GM23338 (cell line): Measurements from ENCODE around the gene FAM98C. TPM values are rescaled to one million over a fixed set of nuclear protein-coding genes. Genes with fewer than 3 reads are reported as not detected.

ENCODE experiments used
- ATAC-seq: fragments of 200-7000 bp; cut with Tn5 transposase; 3 replicates; pipeline ENCODE4 v1.9.1; 2020
- DNase-seq: peaks from one replicate; pipeline ENCODE4 v3.0.0-alpha.2; 2015; ENCODE audit warnings: low spot score
- H2AFZ ChIP-seq: fragments of 200-600 bp; sonication (generic); 2 replicates; pipeline ENCODE4 v1.8.0; 2016; ENCODE audit warnings: antibody characterized with exemption, mild to moderate bottlenecking, moderate library complexity
- H3F3A ChIP-seq: fragments of 200-600 bp; sonication (generic); replicated peaks from 2 replicates; pipeline ENCODE4 v1.8.0; 2017; ENCODE audit warnings: antibody characterized with exemption, mixed run types, low read depth
- H3K27ac ChIP-seq: fragments of 200-600 bp; sonication (generic); 2 replicates; pipeline ENCODE4 v1.6.1; 2016; ENCODE audit warnings: low read depth
- H3K27me3 ChIP-seq: fragments of 200-600 bp; sonication (generic); 2 replicates; pipeline ENCODE4 v1.8.0; 2016; ENCODE audit warnings: mild to moderate bottlenecking, mixed run types, moderate library complexity; ENCODE audit not compliant: insufficient read depth
- H3K36me3 ChIP-seq: fragments of 200-600 bp; sonication (generic); 2 replicates; pipeline ENCODE4 v1.8.0; 2016; ENCODE audit warnings: mild to moderate bottlenecking; ENCODE audit not compliant: insufficient read depth
- H3K4me1 ChIP-seq: fragments of 200-600 bp; sonication (generic); 2 replicates; pipeline ENCODE4 v1.8.0; 2016; ENCODE audit warnings: mild to moderate bottlenecking, moderate library complexity; ENCODE audit not compliant: insufficient read depth
- H3K4me2 ChIP-seq: fragments of 200-600 bp; sonication (generic); 2 replicates; pipeline ENCODE4 v1.7.1; 2017; ENCODE audit warnings: mixed run types
- H3K4me3 ChIP-seq: fragments of 200-600 bp; sonication (generic); 2 replicates; pipeline ENCODE4 v1.6.1; 2016; ENCODE audit warnings: mixed run types
- H3K79me2 ChIP-seq: fragments of 200-600 bp; sonication (generic); replicated peaks from 2 replicates; pipeline ENCODE4 v1.8.0; 2017; ENCODE audit warnings: mild to moderate bottlenecking; ENCODE audit not compliant: insufficient read depth
- H3K9me2 ChIP-seq: fragments of 200-600 bp; sonication (generic); 2 replicates; pipeline ENCODE4 v1.8.0; 2017; ENCODE audit not compliant: insufficient read depth
- H4K20me1 ChIP-seq: fragments of 200-600 bp; sonication (generic); replicated peaks from 2 replicates; pipeline ENCODE4 v1.8.0; 2017; ENCODE audit warnings: mild to moderate bottlenecking; ENCODE audit not compliant: insufficient read depth
- H3K27ac Mint-ChIP-seq: 2 replicates; pipeline ENCODE4 v1.8.0; 2020; ENCODE audit warnings: inconsistent platforms, mild to moderate bottlenecking, moderate library complexity, mixed read lengths
- H3K27me3 Mint-ChIP-seq: 3 replicates; pipeline ENCODE4 v1.8.0; 2022; ENCODE audit warnings: low read depth, mild to moderate bottlenecking, moderate library complexity, mixed read lengths, inconsistent platforms; ENCODE audit not compliant: insufficient read depth, poor library complexity
- H3K36me3 Mint-ChIP-seq: 3 replicates; pipeline ENCODE4 v1.8.0; 2021; ENCODE audit warnings: low read depth, mild to moderate bottlenecking, inconsistent platforms, moderate library complexity, mixed read lengths
- H3K4me1 Mint-ChIP-seq: 3 replicates; pipeline ENCODE4 v1.8.0; 2020; ENCODE audit warnings: mild to moderate bottlenecking, inconsistent platforms, mixed read lengths
- H3K4me3 Mint-ChIP-seq: 3 replicates; pipeline ENCODE4 v1.8.0; 2021; ENCODE audit warnings: moderate library complexity, mild to moderate bottlenecking, inconsistent platforms, mixed read lengths
- H3K9me3 Mint-ChIP-seq: 3 replicates; pipeline ENCODE4 v1.8.0; 2020; ENCODE audit warnings: moderate library complexity, mild to moderate bottlenecking, inconsistent platforms, mixed read lengths
- CREB1 ChIP-seq: fragments of 250-450 bp; sonication (Bioruptor Pico); IDR thresholded peaks from 2 replicates; pipeline ENCODE4 v1.5.0; 2020; ENCODE audit warnings: low read depth, mild to moderate bottlenecking, moderate library complexity
- EZH2 ChIP-seq: fragments of 200-600 bp; sonication (generic); IDR thresholded peaks from one replicate; pipeline ENCODE4 v1.8.0; 2017; ENCODE audit warnings: antibody characterized with exemption, mild to moderate bottlenecking, low read depth; ENCODE audit not compliant: unreplicated experiment
- EZH2phosphoT487 ChIP-seq: fragments of 200-600 bp; sonication (generic); IDR thresholded peaks from one replicate; pipeline ENCODE4 v1.8.1; 2018; ENCODE audit warnings: antibody characterized with exemption; ENCODE audit not compliant: unreplicated experiment
- JUNB ChIP-seq: IDR thresholded peaks from one replicate; pipeline ENCODE4 v1.6.1; 2016; ENCODE audit warnings: antibody characterized with exemption; ENCODE audit not compliant: unreplicated experiment
- NANOG ChIP-seq: IDR thresholded peaks from 2 replicates; pipeline ENCODE4 v1.6.1; 2016; ENCODE audit warnings: antibody characterized with exemption, borderline replicate concordance
- POLR2AphosphoS5 ChIP-seq: IDR thresholded peaks from 2 replicates; pipeline ENCODE4 v1.6.1; 2016; ENCODE audit warnings: antibody characterized with exemption, low read depth
- STAT1 ChIP-seq: IDR thresholded peaks from one replicate; pipeline ENCODE4 v1.6.1; 2016; ENCODE audit warnings: antibody characterized with exemption; ENCODE audit not compliant: unreplicated experiment
- ZNF114 ChIP-seq: fragments of 250-450 bp; sonication (Bioruptor Pico); IDR thresholded peaks from 2 replicates; pipeline ENCODE4 v1.5.0; 2020; ENCODE audit warnings: mild to moderate bottlenecking, moderate library complexity
- ZNF331 ChIP-seq: fragments of 250-450 bp; sonication (Bioruptor Pico); IDR thresholded peaks from 2 replicates; pipeline ENCODE4 v1.5.0; 2020; ENCODE audit warnings: low read depth, mild to moderate bottlenecking, moderate library complexity
- ZNF462 ChIP-seq: fragments of 250-450 bp; sonication (Bioruptor Pico); IDR thresholded peaks from 2 replicates; pipeline ENCODE4 v1.5.0; 2020; ENCODE audit warnings: mild to moderate bottlenecking, moderate library complexity
- polyA plus RNA-seq: library from polyadenylated mRNA; unstranded; fragments of >200 nt; fragmentation: Nextera tagmentation; extraction: Ambion mirVana; gene quantifications from 2 replicates; pipeline ENCODE4 v1.2.1, GENCODE V29; 2016
- total RNA-seq: library from RNA; depleted of rRNA; stranded (reverse); fragments of >200 nt; shearing (Covaris generic); gene quantifications from 2 replicates; pipeline ENCODE4 v1.2.3, GENCODE V29; 2014
- TF ChIP-seq, protein P1 (sequence below), 2 experiments: fragments of 200-600 bp in 1 of 2; sonication (generic) in 1 of 2; conservative IDR thresholded peaks; 2 replicates each; pipeline versions ENCODE4 v1.5.1 to v1.6.1; 2016 to 2017; ENCODE audit warnings: antibody characterized with exemption in 2 of 2, low read depth in 2 of 2, mild to moderate bottlenecking in 2 of 2, moderate library complexity in 1 of 2
- TF ChIP-seq, protein P2 (sequence below): IDR thresholded peaks from 2 replicates; pipeline ENCODE4 v1.6.1; 2016; ENCODE audit warnings: antibody characterized with exemption
- TF ChIP-seq, protein P3 (sequence below): IDR thresholded peaks from one replicate; pipeline ENCODE4 v1.6.1; 2018; ENCODE audit warnings: antibody characterized with exemption; ENCODE audit not compliant: unreplicated experiment

Gene FAM98C
- total and polyA plus RNA-seq, 2 experiments from 2014 or later = 4.3 to 7.6 TPM

DNA sequence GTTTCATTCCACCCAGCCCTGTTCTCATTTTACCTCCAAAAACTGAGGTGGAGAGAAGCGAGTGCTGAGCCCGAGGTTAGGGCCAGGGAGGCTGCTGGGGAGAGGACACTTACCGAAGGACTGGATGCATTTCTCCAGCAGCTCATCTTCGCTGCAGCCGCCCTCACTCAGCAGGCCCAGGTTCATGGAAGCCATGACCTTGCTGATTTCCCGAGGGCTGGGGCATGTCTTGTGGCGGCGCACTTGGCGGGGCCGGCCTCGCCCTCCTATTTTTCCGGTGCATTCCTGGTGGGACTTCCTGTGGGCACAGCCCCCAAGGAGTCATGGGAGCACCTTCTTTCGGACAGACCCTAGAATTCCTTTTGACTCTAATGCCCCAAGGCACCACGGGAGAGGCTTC lies 19.0 kb downstream of the FAM98C start:
- Mint-ChIP-seq H3K9me3 (no peaks in the 10 kb centered on the region), H3K27me3 (peaks cover 33% of the 10 kb centered on the region), H3K27ac (no peak overlapping the region), H3K4me1 (peaks cover 21% of the 10 kb centered on the region), H3K4me3 (no peak overlapping the region), H3K36me3 (no peaks in the 10 kb centered on the region; the same call in 2 of the 3 replicates)
- DNase-seq (no peak), ATAC-seq (no peak)
- Histone ChIP-seq H3K9me2 (no peaks in the 10 kb centered on the region), H3K4me2 (no peak overlapping the region), H3K27me3 (peaks cover 10% of the 10 kb centered on the region; the same call in 1 of the 2 replicates), H3K79me2 (no peaks in the 10 kb centered on the region), H3K4me3 (no peak overlapping the region), H2AFZ (no peak overlapping the region), H4K20me1 (no peaks in the 10 kb centered on the region), H3F3A (0 out of 2 replicates have a peak, but pooled peaks cover 25% of the 10 kb centered on the region), H3K36me3 (no peaks in the 10 kb centered on the region), H3K27ac (no peak overlapping the region), H3K4me1 (peaks cover 22% of the 10 kb centered on the region)
- TF ChIP-seq POLR2AphosphoS5 (no peak), NANOG (no peak), CREB1 (CRISPR knock-in tag) (no peak), ZNF114 (no peak), ZNF331 (CRISPR knock-in tag) (no peak), JUNB (no peak), STAT1 (no peak), EZH2 (no peak), ZNF462 (CRISPR knock-in tag) (no peak), EZH2phosphoT487 (no peak)
- TF ChIP-seq, protein P1, sequence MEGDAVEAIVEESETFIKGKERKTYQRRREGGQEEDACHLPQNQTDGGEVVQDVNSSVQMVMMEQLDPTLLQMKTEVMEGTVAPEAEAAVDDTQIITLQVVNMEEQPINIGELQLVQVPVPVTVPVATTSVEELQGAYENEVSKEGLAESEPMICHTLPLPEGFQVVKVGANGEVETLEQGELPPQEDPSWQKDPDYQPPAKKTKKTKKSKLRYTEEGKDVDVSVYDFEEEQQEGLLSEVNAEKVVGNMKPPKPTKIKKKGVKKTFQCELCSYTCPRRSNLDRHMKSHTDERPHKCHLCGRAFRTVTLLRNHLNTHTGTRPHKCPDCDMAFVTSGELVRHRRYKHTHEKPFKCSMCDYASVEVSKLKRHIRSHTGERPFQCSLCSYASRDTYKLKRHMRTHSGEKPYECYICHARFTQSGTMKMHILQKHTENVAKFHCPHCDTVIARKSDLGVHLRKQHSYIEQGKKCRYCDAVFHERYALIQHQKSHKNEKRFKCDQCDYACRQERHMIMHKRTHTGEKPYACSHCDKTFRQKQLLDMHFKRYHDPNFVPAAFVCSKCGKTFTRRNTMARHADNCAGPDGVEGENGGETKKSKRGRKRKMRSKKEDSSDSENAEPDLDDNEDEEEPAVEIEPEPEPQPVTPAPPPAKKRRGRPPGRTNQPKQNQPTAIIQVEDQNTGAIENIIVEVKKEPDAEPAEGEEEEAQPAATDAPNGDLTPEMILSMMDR (conservative IDR thresholded peaks at IDR 0.05; ENCODE audit: low read depth in 2 of 2) = no peak
- TF ChIP-seq, protein P2, sequence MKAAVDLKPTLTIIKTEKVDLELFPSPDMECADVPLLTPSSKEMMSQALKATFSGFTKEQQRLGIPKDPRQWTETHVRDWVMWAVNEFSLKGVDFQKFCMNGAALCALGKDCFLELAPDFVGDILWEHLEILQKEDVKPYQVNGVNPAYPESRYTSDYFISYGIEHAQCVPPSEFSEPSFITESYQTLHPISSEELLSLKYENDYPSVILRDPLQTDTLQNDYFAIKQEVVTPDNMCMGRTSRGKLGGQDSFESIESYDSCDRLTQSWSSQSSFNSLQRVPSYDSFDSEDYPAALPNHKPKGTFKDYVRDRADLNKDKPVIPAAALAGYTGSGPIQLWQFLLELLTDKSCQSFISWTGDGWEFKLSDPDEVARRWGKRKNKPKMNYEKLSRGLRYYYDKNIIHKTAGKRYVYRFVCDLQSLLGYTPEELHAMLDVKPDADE = no peak
- TF ChIP-seq, protein P3, sequence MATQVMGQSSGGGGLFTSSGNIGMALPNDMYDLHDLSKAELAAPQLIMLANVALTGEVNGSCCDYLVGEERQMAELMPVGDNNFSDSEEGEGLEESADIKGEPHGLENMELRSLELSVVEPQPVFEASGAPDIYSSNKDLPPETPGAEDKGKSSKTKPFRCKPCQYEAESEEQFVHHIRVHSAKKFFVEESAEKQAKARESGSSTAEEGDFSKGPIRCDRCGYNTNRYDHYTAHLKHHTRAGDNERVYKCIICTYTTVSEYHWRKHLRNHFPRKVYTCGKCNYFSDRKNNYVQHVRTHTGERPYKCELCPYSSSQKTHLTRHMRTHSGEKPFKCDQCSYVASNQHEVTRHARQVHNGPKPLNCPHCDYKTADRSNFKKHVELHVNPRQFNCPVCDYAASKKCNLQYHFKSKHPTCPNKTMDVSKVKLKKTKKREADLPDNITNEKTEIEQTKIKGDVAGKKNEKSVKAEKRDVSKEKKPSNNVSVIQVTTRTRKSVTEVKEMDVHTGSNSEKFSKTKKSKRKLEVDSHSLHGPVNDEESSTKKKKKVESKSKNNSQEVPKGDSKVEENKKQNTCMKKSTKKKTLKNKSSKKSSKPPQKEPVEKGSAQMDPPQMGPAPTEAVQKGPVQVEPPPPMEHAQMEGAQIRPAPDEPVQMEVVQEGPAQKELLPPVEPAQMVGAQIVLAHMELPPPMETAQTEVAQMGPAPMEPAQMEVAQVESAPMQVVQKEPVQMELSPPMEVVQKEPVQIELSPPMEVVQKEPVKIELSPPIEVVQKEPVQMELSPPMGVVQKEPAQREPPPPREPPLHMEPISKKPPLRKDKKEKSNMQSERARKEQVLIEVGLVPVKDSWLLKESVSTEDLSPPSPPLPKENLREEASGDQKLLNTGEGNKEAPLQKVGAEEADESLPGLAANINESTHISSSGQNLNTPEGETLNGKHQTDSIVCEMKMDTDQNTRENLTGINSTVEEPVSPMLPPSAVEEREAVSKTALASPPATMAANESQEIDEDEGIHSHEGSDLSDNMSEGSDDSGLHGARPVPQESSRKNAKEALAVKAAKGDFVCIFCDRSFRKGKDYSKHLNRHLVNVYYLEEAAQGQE = no peak
